ENCODE data around the gene PHF14.

- TF ChIP-seq, protein P1, sequence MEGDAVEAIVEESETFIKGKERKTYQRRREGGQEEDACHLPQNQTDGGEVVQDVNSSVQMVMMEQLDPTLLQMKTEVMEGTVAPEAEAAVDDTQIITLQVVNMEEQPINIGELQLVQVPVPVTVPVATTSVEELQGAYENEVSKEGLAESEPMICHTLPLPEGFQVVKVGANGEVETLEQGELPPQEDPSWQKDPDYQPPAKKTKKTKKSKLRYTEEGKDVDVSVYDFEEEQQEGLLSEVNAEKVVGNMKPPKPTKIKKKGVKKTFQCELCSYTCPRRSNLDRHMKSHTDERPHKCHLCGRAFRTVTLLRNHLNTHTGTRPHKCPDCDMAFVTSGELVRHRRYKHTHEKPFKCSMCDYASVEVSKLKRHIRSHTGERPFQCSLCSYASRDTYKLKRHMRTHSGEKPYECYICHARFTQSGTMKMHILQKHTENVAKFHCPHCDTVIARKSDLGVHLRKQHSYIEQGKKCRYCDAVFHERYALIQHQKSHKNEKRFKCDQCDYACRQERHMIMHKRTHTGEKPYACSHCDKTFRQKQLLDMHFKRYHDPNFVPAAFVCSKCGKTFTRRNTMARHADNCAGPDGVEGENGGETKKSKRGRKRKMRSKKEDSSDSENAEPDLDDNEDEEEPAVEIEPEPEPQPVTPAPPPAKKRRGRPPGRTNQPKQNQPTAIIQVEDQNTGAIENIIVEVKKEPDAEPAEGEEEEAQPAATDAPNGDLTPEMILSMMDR (conservative IDR thresholded peaks at IDR 0.05) = no peak
- no peak for TF ChIP-seq EZH2 (IDR thresholded peaks at IDR 0.05; ENCODE audit: low read depth)
Observed at GRCh38 chr7:11062110-11062509, 88.4 kb downstream of the PHF14 start.
